HCT116 (cell line): ENCODE data around the gene MELTF. TPM values are rescaled to one million over a fixed set of nuclear protein-coding genes. Genes with fewer than 3 reads are reported as not detected.

Experiments
- ATAC-seq: fragments of 200-7000 bp; cut with Tn5 transposase; 2 replicates; pipeline ENCODE4 v1.9.1; 2020; ENCODE audit warnings: mild to moderate bottlenecking, moderate library complexity
- BruUV-seq: library from RNA; stranded (reverse); fragments of 400-500 nt; replicated peaks from 2 replicates; lab custom pipeline; 2021; lab: Mats Ljungman, UMichigan
- CTCF ChIA-PET: fragments of 300-600 bp; sonication (Branson Sonifier 250); formaldehyde crosslinking; loops from one replicate; lab custom pipeline; 2021; ENCODE audit warnings: antibody characterized with exemption; lab: Charles Lee
- POLR2A ChIA-PET: fragments of 300-600, 350-600 bp; sonication (Branson Sonifier 250); formaldehyde crosslinking; loops from one replicate; lab custom pipeline; 2021; ENCODE audit warnings: antibody characterized with exemption; lab: Charles Lee
- RAD21 ChIA-PET, 2 experiments: fragments of 300-600 bp; sonication (Branson Sonifier 250); formaldehyde crosslinking; loops; one replicate each; lab custom pipeline; 2023; ENCODE audit warnings: low total read pairs in 2 of 2; ENCODE audit not compliant: uncharacterized antibody in 2 of 2, unreplicated experiment in 2 of 2, low non-redundant PET in 1 of 2; lab: Charles Lee
- DNase-seq: peaks from one replicate; pipeline ENCODE4 v3.0.0-alpha.2; 2010; ENCODE audit warnings: low read depth, low spot score
- H2AFZ ChIP-seq: fragments of 200-600 bp; shearing (Covaris generic), sonication (generic); 2 replicates; pipeline ENCODE4 v1.6.1; 2017; ENCODE audit warnings: low read depth, mixed run types, mixed read lengths, antibody characterized with exemption, low read length; ENCODE audit not compliant: poor library complexity, severe bottlenecking
- H3K27ac ChIP-seq: 2 replicates; pipeline ENCODE4 v1.5.1; 2012; ENCODE audit warnings: low read depth, low read length
- H3K27me3 ChIP-seq: fragments of 200-600 bp; sonication (generic); 2 replicates; pipeline ENCODE4 v1.6.1; 2016; ENCODE audit warnings: mixed run types, low read length, mixed read lengths; ENCODE audit not compliant: insufficient read depth
- H3K36me3 ChIP-seq, 2 experiments: fragments of 200-500 bp in 1 of 2; fragments of 200-600 bp in 1 of 2; sonication (Bioruptor generic) in 1 of 2; sonication (generic) in 1 of 2; 2 replicates each; pipeline versions ENCODE4 v1.5.1 to v1.6.1; 2014 to 2016; ENCODE audit warnings: low read length in 2 of 2, inconsistent platforms in 1 of 2, mixed read lengths in 1 of 2, mixed run types in 1 of 2; ENCODE audit not compliant: insufficient read depth in 2 of 2, control insufficient read depth in 1 of 2
- H3K4me1 ChIP-seq, 2 experiments: fragments of 200-600 bp in 1 of 2; sonication (generic) in 1 of 2; 2 replicates each; pipeline versions ENCODE4 v1.5.1 to v1.6.1; 2012 to 2017; ENCODE audit warnings: low read length in 2 of 2, inconsistent platforms in 1 of 2, mild to moderate bottlenecking in 1 of 2, mixed read lengths in 1 of 2, mixed run types in 1 of 2, moderate library complexity in 1 of 2; ENCODE audit not compliant: insufficient read depth in 2 of 2, control insufficient read depth in 1 of 2
- H3K4me2 ChIP-seq: fragments of 200-600 bp; sonication (generic); 2 replicates; pipeline ENCODE4 v1.6.1; 2017; ENCODE audit warnings: mixed run types, low read length, mixed read lengths
- H3K4me3 ChIP-seq, 2 experiments: fragments of 200-600 bp in 1 of 2; sonication (generic) in 1 of 2; replicated peaks in 1 of 2; 2 replicates each; pipeline ENCODE4 v1.5.1; 2011 to 2016; ENCODE audit warnings: low read length in 2 of 2, control low read depth in 1 of 2, low read depth in 1 of 2, mild to moderate bottlenecking in 1 of 2, mixed read lengths in 1 of 2, mixed run types in 1 of 2
- H3K79me2 ChIP-seq: fragments of 200-600 bp; sonication (generic); 2 replicates; pipeline ENCODE4 v1.6.1; 2017; ENCODE audit warnings: mild to moderate bottlenecking, mixed run types, low read length, moderate library complexity, mixed read lengths; ENCODE audit not compliant: insufficient read depth
- H3K9ac ChIP-seq: fragments of 200-600 bp; sonication (generic); 2 replicates; pipeline ENCODE4 v1.6.1; 2016; ENCODE audit warnings: low read length, mixed read lengths
- H3K9me2 ChIP-seq: fragments of 200-600 bp; sonication (generic), shearing (Covaris generic); 2 replicates; pipeline ENCODE4 v1.6.1; 2017; ENCODE audit warnings: mixed run types, mild to moderate bottlenecking, moderate library complexity; ENCODE audit not compliant: insufficient read depth
- H3K9me3 ChIP-seq, 2 experiments: fragments of 200-500 bp in 1 of 2; fragments of 200-600 bp in 1 of 2; sonication (Bioruptor generic) in 1 of 2; sonication (generic) in 1 of 2; 2 replicates each; pipeline ENCODE4 v1.6.1; 2014 to 2017; ENCODE audit warnings: low read length in 2 of 2, mixed read lengths in 2 of 2, inconsistent platforms in 1 of 2, low read depth in 1 of 2, mild to moderate bottlenecking in 1 of 2, mixed run types in 1 of 2, moderate library complexity in 1 of 2; ENCODE audit not compliant: control insufficient read depth in 1 of 2, insufficient read depth in 1 of 2
- H4K20me1 ChIP-seq: fragments of 200-600 bp; sonication (generic), shearing (Covaris generic); 2 replicates; pipeline ENCODE4 v1.6.1; 2017; ENCODE audit warnings: mixed run types, mild to moderate bottlenecking, moderate library complexity; ENCODE audit not compliant: insufficient read depth
- ATF3 ChIP-seq: IDR thresholded peaks from 2 replicates; pipeline ENCODE4 v1.6.1; 2012
- EZH2 ChIP-seq: fragments of 200-600 bp; sonication (generic); IDR thresholded peaks from 2 replicates; pipeline ENCODE4 v1.6.1; 2017; ENCODE audit warnings: antibody characterized with exemption, mixed run types
- JUND ChIP-seq: IDR thresholded peaks from 2 replicates; pipeline ENCODE4 v1.6.1; 2012
- POLR2AphosphoS5 ChIP-seq: IDR thresholded peaks from 2 replicates; pipeline ENCODE4 v1.6.1; 2011; ENCODE audit warnings: mild to moderate bottlenecking, low read depth, low read length, moderate library complexity
- REST ChIP-seq: IDR thresholded peaks from 2 replicates; pipeline ENCODE4 v1.6.1; 2012; ENCODE audit warnings: low read depth
- TCF7L2 ChIP-seq: IDR thresholded peaks from 2 replicates; pipeline ENCODE4 v1.7.0; 2011; ENCODE audit warnings: borderline replicate concordance, inconsistent platforms; ENCODE audit not compliant: insufficient read depth, insufficient read length; ENCODE audit errors: extremely low read depth
- ZNF274 ChIP-seq: fragments of 200-500 bp; sonication (Bioruptor generic); IDR thresholded peaks from 2 replicates; pipeline ENCODE4 v1.6.1; 2014; ENCODE audit warnings: mild to moderate bottlenecking, low read depth, low read length, inconsistent platforms
- intact Hi-C: fragments of 100-400 bp; cut with micrococcal nuclease; formaldehyde crosslinking; loops from 2 replicates; pipeline ENCODE4 v1.10.0; 2022
- total RNA-seq: library from RNA; stranded (reverse); gene quantifications from one replicate; pipeline ENCODE4 v1.2.1, GENCODE V29; 2021; ENCODE audit not compliant: unreplicated experiment

MELTF gene
- total RNA-seq, 1 experiment from 2014 or later, result 47.6 TPM

GRCh38 chr3:197024881-197025735 lies 4.5 kb downstream of the MELTF start (continued):
- no peak for TF ChIP-seq ZNF274

GRCh38 chr3:197023998-197024651 lies 5.5 kb downstream of the MELTF start:
- Histone ChIP-seq H3K79me2 (peaks cover 22% of the 10 kb centered on the region), H3K27ac (no peak overlapping the region), H4K20me1 (no peaks in the 10 kb centered on the region), H3K36me3 (peaks cover 2 to 7% of the 10 kb centered on the region in 2 experiments; a peak in 3 of 4 replicates), H2AFZ (no peak overlapping the region), H3K27me3 (no peaks in the 10 kb centered on the region), H3K4me3 (no peak overlapping the region), H3K9me3 (no peaks in the 10 kb centered on the region), H3K9me2 (no peaks in the 10 kb centered on the region), H3K4me2 (no peak overlapping the region), H3K4me1 (peaks cover 5 to 19% of the 10 kb centered on the region in 2 experiments; a peak in 3 of 4 replicates), H3K9ac (no peak overlapping the region)
- RAD21 ChIA-PET, result no interaction called here
- intact Hi-C loops, result no loop called here
- no peak for ATAC-seq
- BruUV-seq, result no TSS peak
- CTCF ChIA-PET, result no interaction called here
- TF ChIP-seq JUND, result no peak
- no peak for TF ChIP-seq ATF3
- no peak for TF ChIP-seq POLR2AphosphoS5
- no peak for TF ChIP-seq EZH2
- TF ChIP-seq ZNF274, result no peak
- no peak for TF ChIP-seq TCF7L2
- no peak for TF ChIP-seq REST
- POLR2A ChIA-PET, result no interaction called here
- DNase-seq, result no peak
